Smooth muscle cell (in vitro differentiated cells): ENCODE data around the gene AVP. TPM values are rescaled to one million over a fixed set of nuclear protein-coding genes. Genes with fewer than 3 reads are reported as not detected.
"Not testable (repeated sequence)": the region's sequence is repeated elsewhere in the genome, so short reads cannot be mapped to it uniquely, and the experiment has no call there.

Experiments
- DNase-seq: peaks from one replicate; lab custom pipeline; 2025; ENCODE audit not compliant: unreplicated experiment; lab: John Stamatoyannopoulos, UW
- H2AFZ ChIP-seq: fragments of 200-600 bp; sonication (generic); 2 replicates; pipeline ENCODE4 v1.6.0; 2016; ENCODE audit warnings: antibody characterized with exemption, low read depth, mild to moderate bottlenecking
- H3F3A ChIP-seq: fragments of 200-600 bp; sonication (generic); 2 replicates; pipeline ENCODE4 v1.6.0; 2017; ENCODE audit warnings: antibody characterized with exemption, low read depth
- H3K27ac ChIP-seq: fragments of 200-600 bp; sonication (generic); 2 replicates; pipeline ENCODE4 v1.5.1; 2016; ENCODE audit warnings: low read depth, mild to moderate bottlenecking
- H3K27me3 ChIP-seq: fragments of 200-600 bp; sonication (generic); 2 replicates; pipeline ENCODE4 v1.6.1; 2016; ENCODE audit warnings: low read depth, mild to moderate bottlenecking
- H3K36me3 ChIP-seq: fragments of 200-600 bp; sonication (generic); 2 replicates; pipeline ENCODE4 v1.5.1; 2016; ENCODE audit warnings: low read depth
- H3K4me1 ChIP-seq: fragments of 200-600 bp; sonication (generic); 2 replicates; pipeline ENCODE4 v1.5.1; 2016; ENCODE audit warnings: low read depth
- H3K4me2 ChIP-seq: fragments of 200-600 bp; sonication (generic); 2 replicates; pipeline ENCODE4 v1.6.0; 2016; ENCODE audit warnings: mild to moderate bottlenecking
- H3K4me3 ChIP-seq: fragments of 200-600 bp; sonication (generic); 2 replicates; pipeline ENCODE4 v1.5.1; 2016; ENCODE audit warnings: mild to moderate bottlenecking
- H3K79me2 ChIP-seq: fragments of 200-600 bp; sonication (generic); 2 replicates; pipeline ENCODE4 v1.6.0; 2016; ENCODE audit warnings: low read depth, mild to moderate bottlenecking
- H3K9ac ChIP-seq: fragments of 200-600 bp; sonication (generic); 2 replicates; pipeline ENCODE4 v1.6.0; 2016; ENCODE audit warnings: low read depth
- H3K9me3 ChIP-seq: fragments of 200-600 bp; sonication (generic); replicated peaks from 2 replicates; pipeline ENCODE4 v1.5.1; 2016; ENCODE audit warnings: low read depth
- H4K20me1 ChIP-seq: fragments of 200-600 bp; sonication (generic); 2 replicates; pipeline ENCODE4 v1.6.0; 2016; ENCODE audit warnings: low read depth
- CTCF ChIP-seq: fragments of 200-600 bp; sonication (generic); IDR thresholded peaks from 2 replicates; pipeline ENCODE4 v1.5.1; 2017; ENCODE audit warnings: borderline replicate concordance, mild to moderate bottlenecking, antibody characterized with exemption; ENCODE audit not compliant: insufficient read depth, poor library complexity, severe bottlenecking
- WGBS: methylation state at CpG from one replicate; pipeline ENCODE4 v1.1.7; 2016; ENCODE audit warnings: low lambda C conversion rate; 5-methylcytosine and 5-hydroxymethylcytosine counted together
- polyA plus RNA-seq: library from polyadenylated mRNA; unstranded; fragments of >200 nt; fragmentation: Nextera tagmentation; extraction: Ambion mirVana; gene quantifications from 2 replicates; pipeline ENCODE4 v1.2.1, GENCODE V29; 2016
- total RNA-seq: library from RNA; depleted of rRNA; stranded (reverse); fragments of >200 nt; gene quantifications from 2 replicates; pipeline ENCODE4 v1.2.3, GENCODE V29; 2014

AVP gene
- total and polyA plus RNA-seq, 2 experiments from 2014 or later, result not detected

GRCh38 chr20:3082306-3082951, 2.1 kb downstream of the AVP start:
- Histone ChIP-seq H3K4me1 (peaks cover 6% of the 10 kb centered on the region), H2AFZ (no peak overlapping the region), H3F3A (no peaks in the 10 kb centered on the region), H3K36me3 (no peaks in the 10 kb centered on the region), H3K27me3 (peaks cover 69% of the 10 kb centered on the region), H3K79me2 (no peaks in the 10 kb centered on the region), H3K4me3 (peak overlapping the region; percentile 38), H3K4me2 (peak overlapping the region; percentile 82), H3K27ac (no peak overlapping the region), H3K9me3 (no peaks in the 10 kb centered on the region), H3K9ac (no peak overlapping the region), H4K20me1 (no peaks in the 10 kb centered on the region)
- no peak for TF ChIP-seq CTCF
- DNase-seq, result no peak
- 6% methylated on average over 38 of the region's 71 CpGs for WGBS

- Histone ChIP-seq H3K9me3 (no peaks in the 10 kb centered on the region), H3F3A (no peaks in the 10 kb centered on the region), H3K4me2 (no peak overlapping the region), H4K20me1 (no peaks in the 10 kb centered on the region), H2AFZ (no peak overlapping the region), H3K4me1 (peaks cover 6% of the 10 kb centered on the region), H3K27me3 (peaks cover 69% of the 10 kb centered on the region), H3K4me3 (no peak overlapping the region), H3K27ac (no peak overlapping the region), H3K36me3 (no peaks in the 10 kb centered on the region), H3K9ac (no peak overlapping the region), H3K79me2 (no peaks in the 10 kb centered on the region)
- 96% methylated on average over 11 of the region's 11 CpGs for WGBS
- DNase-seq, result no peak
- no peak for TF ChIP-seq CTCF
Measured at GRCh38 chr20:3081641-3082040, 2.9 kb downstream of the AVP start.

GRCh38 chr20:3080939-3081388, 3.6 kb downstream of the AVP start:
- WGBS, result 92% methylated on average over 6 of the region's 6 CpGs
- no peaks in the 10 kb centered on the region for H3F3A ChIP-seq
- no peaks in the 10 kb centered on the region for H3K9me3 ChIP-seq
- TF ChIP-seq CTCF, result no peak
- H4K20me1 ChIP-seq, result no peaks in the 10 kb centered on the region
- DNase-seq, result no peak
- no peak overlapping the region for H3K4me3 ChIP-seq
- no peak overlapping the region for H3K9ac ChIP-seq
- no peaks in the 10 kb centered on the region for H3K79me2 ChIP-seq
- no peak overlapping the region for H3K27ac ChIP-seq
- H3K36me3 ChIP-seq, result no peaks in the 10 kb centered on the region
- no peak overlapping the region for H2AFZ ChIP-seq
- H3K4me2 ChIP-seq, result no peak overlapping the region
- H3K4me1 ChIP-seq, result peaks cover 6% of the 10 kb centered on the region
- H3K27me3 ChIP-seq, result peaks cover 69% of the 10 kb centered on the region

- no peak overlapping the region for H3K4me3 ChIP-seq
- no peak for DNase-seq
- no peak overlapping the region for H3K27ac ChIP-seq
- WGBS, result 93% methylated on average over 4 of the region's 4 CpGs
- H2AFZ ChIP-seq, result no peak overlapping the region
- no peaks in the 10 kb centered on the region for H3K36me3 ChIP-seq
- H3K4me1 ChIP-seq, result no peaks in the 10 kb centered on the region
- H4K20me1 ChIP-seq, result no peaks in the 10 kb centered on the region
- H3K9ac ChIP-seq, result no peak overlapping the region
- H3K27me3 ChIP-seq, result peaks cover 49% of the 10 kb centered on the region
- TF ChIP-seq CTCF, result no peak
- H3K4me2 ChIP-seq, result no peak overlapping the region
- no peaks in the 10 kb centered on the region for H3K79me2 ChIP-seq
- no peaks in the 10 kb centered on the region for H3F3A ChIP-seq
- no peaks in the 10 kb centered on the region for H3K9me3 ChIP-seq
Measured at GRCh38 chr20:3077618-3078134, 6.8 kb downstream of the AVP start.

GRCh38 chr20:3075315-3075714, 9.2 kb downstream of the AVP start:
- WGBS, result 89% methylated on average over 6 of the region's 6 CpGs
- H3K79me2 ChIP-seq, H3K27ac ChIP-seq, H3K36me3 ChIP-seq, H3K4me2 ChIP-seq, H3K9ac ChIP-seq, DNase-seq, H3F3A ChIP-seq, H3K4me1 ChIP-seq, H3K4me3 ChIP-seq, H2AFZ ChIP-seq, H3K9me3 ChIP-seq, H4K20me1 ChIP-seq: not testable (repeated sequence)
- peaks cover 38% of the 10 kb centered on the region for H3K27me3 ChIP-seq
